Activated T-helper 9 cell treated with anti-CD3 and anti-CD28 coated beads, Interleukin-2, amount 50 U/mL, for 16 hours (primary cell): ENCODE measurements around the gene SS18L1.

ENCODE experiments used
- DNase-seq: peaks from one replicate; pipeline ENCODE4 v3.0.0-alpha.2; 2020; ENCODE audit warnings: low read depth

Gene SS18L1

GRCh38 chr20:62174021-62174804 is 30.6 kb downstream of the SS18L1 start:
- DNase-seq = no peak

- DNase-seq = no peak
These were observed 31.5 kb downstream of the SS18L1 start for GRCh38 chr20:62174870-62175624.

DNA sequence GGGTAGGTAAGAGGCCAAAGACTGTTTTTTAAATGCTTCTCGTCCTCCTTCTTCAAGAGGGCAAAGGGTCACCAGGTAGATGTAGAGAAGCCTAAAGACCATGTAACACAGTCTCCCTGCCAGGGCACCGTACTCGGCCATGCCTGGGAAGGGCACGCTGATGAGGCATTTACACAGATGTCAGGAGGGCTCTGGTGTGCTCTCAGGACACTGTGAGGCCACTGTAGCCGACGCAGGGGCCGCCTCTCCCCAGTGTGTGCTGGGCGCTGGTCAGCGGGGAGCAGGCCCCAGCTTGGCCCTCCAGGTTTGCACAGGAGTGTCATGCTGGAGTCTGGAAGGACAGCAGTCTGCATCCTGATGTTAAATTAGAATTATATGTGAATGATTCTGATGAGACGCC is 32.1 kb downstream of the SS18L1 start:
- DNase-seq = no peak

DNA sequence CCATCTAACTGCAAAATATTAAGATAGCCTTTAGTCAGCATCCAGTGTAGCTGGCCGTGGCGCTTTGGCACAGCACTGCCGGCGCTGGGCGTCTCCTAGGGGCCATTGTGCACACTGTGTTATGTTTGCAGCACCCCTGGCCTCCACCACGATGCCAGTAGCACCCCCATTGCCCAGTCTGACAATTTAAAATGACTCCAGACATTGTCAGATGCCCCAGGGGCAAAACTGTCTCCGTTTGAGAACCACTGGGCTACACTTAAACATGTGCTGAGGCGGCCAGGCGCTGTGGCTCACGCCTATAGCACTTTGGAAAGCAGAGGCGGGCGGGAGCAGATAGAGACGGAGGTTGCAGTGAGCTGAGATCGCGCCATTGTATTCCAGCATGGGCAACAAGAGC is 33.3 kb downstream of the SS18L1 start:
- DNase-seq = no peak

DNA sequence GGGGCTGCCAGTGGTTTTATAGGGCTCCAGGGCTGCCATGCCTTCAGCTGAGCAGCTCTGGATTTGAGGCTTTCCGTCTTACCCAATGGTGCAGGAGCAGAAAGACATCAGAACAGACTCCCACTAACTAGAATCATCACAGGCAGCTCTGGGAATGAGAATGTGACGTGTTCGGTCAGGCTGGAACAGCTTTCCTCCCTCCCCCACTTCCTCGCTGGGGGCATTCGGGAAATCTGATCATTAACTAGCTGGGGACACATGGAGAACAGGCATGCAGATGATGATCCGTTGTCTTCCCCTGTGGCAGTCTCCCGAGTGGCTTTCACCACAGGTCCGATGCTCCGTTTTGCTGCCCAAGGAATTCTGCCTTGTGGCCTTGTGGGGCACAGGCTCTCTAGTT is 33.7 kb downstream of the SS18L1 start:
- DNase-seq = no peak

GRCh38 chr20:62178316-62179161 is 35.0 kb downstream of the SS18L1 start:
- no peak for DNase-seq

DNA sequence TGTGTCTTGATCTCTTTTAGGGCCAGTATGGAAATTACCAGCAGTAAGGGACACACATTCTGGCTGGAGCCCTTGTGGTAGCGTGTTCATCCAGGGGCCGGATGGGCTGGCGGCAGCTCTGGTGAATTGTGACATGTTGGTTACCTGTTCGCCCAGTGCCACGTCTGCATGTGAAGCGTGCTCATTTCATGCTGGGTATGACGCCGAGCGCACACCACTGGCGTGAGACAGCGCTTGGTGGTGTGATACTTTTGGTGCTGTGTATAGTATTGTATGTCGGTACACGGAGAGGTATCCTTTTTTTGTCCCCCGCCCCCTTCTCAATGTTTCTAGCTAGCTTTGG is 35.6 kb downstream of the SS18L1 start:
- DNase-seq = no peak

- no peak for DNase-seq
These were observed 38.2 kb downstream of the SS18L1 start for GRCh38 chr20:62181808-62182207.

- peak; percentile 92 for DNase-seq
These were observed 39.2 kb downstream of the SS18L1 start, which contains the start of gene MTG2 for GRCh38 chr20:62182469-62183425. Gene MTG2, plus strand, starts transcription at chr20:62183028. Its CDS starts 10,393 bp downstream, at chr20:62193421.

DNA sequence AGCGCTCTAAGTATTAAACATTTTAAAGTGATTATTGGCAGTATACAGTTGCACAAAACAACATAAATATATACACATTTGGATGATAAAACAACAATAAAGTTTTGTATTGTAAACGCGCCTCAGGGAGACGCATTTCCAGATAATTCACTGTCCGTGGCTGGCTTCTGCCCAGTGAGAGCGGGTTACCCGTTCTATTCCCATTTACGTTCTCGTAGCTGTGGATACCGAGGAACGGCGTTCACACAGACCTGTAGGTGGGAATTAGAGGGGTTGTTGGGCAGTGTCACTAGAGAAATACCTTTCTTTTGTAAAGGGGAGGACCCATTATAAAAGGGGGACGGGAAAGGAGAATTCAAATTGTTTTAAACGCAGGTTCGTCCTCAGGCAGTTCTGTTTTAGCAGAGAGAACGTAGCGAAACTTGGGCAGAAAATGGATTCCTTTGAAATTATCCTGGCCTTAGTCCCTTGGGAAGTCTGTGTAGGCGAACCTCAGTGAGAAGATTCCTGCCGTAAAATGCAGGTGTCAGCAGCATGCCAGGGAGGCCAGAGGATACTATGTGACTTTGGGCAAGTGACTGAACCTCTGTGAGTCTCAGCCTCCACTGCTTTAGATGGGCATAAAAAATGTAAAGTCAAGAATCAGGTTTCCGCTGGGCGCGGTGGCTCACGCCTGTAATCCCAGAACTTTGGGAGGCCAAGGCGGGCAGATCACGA is 40.0 kb downstream of the SS18L1 start:
- DNase-seq = no peak

GRCh38 chr20:62186096-62186426 is 42.5 kb downstream of the SS18L1 start:
- no peak for DNase-seq

DNA sequence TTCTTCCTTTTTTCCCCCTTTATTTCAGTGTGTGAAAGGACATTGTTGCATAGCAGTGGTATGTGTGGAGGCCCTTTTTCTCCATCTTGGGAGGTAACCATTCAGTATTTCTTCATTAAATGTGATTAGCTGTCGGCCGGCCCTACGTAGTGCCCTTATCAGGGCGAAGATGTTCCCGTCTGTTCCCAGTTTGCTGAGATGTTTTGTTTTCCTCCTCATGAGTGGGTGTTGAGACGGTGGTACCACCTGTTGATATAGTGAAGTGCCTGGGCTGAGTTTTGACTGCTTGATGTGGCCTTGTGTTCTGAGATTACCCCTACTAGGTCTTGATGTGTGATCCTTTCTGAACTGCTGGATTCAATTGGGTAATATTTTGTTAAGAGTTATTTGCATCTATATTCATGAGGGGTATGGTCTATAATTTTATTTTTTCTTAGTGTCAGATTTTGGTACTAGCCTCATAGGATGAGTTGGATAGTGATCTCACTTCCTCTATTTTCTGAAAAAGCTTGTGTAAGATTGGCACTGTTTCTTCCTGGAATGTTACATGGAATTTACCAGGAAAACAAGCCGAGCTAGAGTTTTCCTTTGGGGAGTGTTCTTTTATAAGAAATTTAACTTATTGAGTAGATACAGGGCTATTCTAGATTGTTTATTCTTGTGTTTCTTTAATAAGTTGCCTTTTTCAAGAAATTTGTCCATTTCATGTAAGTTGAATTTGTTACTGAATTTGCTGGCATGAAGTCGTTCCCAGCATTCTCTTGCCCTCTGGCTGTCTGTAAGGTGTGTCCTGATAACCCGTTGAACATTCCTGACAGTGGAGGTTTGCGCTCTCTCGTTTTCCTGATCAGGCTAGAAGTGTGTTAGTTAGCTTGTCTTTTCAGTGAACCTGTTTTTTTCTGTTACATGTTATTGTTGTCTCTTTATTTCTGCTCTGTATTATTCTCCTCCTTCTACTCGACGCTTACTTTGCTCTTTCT is 43.6 kb downstream of the SS18L1 start:
- no peak for DNase-seq

- DNase-seq = no peak
These were observed 47.3 kb downstream of the SS18L1 start for GRCh38 chr20:62190639-62191411.

- DNase-seq = no peak
These were observed 48.4 kb downstream of the SS18L1 start for GRCh38 chr20:62191781-62192559.

DNA sequence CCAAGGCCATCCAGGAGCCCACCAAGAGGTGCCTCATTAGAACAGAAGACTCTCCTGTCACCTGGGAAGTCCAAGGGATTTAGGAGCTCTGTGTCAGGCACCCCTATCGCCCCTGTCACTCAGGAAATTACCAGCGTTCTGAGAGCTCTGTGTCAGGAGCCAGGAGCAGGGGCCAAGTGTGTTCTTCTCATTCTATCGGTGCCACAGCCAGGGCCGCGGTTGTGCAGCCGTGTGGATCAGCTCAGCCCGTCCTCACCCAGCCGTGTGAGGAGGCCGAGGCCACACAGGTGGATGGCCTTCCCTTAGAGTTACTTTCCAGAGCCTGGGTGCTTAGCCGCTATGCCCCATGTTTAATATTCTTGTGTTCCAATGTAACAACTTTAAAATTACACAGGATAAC is 49.1 kb downstream of the SS18L1 start:
- DNase-seq = no peak

DNA sequence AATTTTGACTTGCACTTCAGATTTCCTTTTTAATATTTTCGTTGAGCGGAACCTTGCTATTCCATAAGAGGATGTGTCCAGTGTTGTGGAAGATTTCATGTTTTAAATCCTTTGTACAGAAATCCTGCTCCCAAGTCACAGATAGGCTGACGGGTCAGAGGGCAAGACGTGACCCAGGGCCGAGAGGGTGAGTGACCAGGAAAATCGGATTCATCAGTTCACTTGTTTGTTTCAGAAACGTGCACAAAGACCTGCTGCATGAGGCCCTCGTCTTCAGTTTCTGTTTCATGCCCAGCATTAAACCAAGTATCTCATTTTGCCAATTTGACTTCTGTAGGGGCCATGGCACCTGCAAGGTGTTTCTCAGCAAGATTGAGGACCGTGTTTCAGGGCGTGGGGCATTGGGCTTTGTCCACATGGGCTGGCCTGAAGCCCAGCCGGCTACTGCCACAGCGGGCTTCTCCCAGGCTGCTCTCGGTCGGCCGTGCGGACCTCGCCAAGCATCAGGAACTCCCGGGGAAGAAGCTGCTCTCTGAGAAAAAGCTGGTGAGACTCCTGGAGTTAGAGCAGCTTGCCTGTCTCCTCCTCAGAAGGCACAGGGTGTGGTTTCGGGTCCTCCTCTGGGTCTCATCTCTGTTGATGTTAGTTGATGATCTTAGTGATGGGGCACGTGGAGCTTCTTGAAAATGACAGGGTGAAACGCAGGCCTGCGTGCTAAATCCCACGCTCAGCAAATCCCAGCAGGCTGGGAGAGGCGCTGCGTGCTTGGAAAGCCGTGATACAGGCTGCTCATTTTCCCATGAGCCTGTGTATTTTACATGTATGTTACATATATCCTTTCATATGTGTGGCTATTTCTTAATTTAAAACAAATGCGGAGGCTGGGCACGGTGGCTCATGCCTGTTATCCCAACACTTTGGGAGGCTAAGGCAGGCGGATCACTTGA is 49.8 kb downstream of the SS18L1 start:
- DNase-seq = no peak

GRCh38 chr20:62195075-62195405 is 51.5 kb downstream of the SS18L1 start:
- no peak for DNase-seq
